ENCODE measurements around the gene ANKRD60.

The ANKRD60 gene

GRCh38 chr20:58194175-58194791 lies 34.2 kb downstream of the ANKRD60 start:
- DNase-seq (ENCODE audit: low read depth) = no peak

GRCh38 chr20:58192567-58192966 lies 35.9 kb downstream of the ANKRD60 start:
- DNase-seq (ENCODE audit: low read depth) = peak; percentile 18

GRCh38 chr20:58192065-58192464 lies 36.4 kb downstream of the ANKRD60 start:
- DNase-seq (ENCODE audit: low read depth) = no peak

- DNase-seq (ENCODE audit: low read depth) = no peak
Observed at GRCh38 chr20:58188527-58188926, 39.9 kb downstream of the ANKRD60 start.

GRCh38 chr20:58184984-58185383 lies 43.5 kb downstream of the ANKRD60 start:
- DNase-seq (ENCODE audit: low read depth) = no peak

GRCh38 chr20:58184063-58184462 lies 44.4 kb downstream of the ANKRD60 start:
- DNase-seq (ENCODE audit: low read depth) = no peak

- no peak for DNase-seq (ENCODE audit: low read depth)
Observed at GRCh38 chr20:58182521-58183140, 45.8 kb downstream of the ANKRD60 start.

- peak; percentile 51 for DNase-seq (ENCODE audit: low read depth)
Observed at GRCh38 chr20:58179432-58180099, 48.9 kb downstream of the ANKRD60 start.

- no peak for DNase-seq (ENCODE audit: low read depth)
Observed at GRCh38 chr20:58179083-58179431, 49.4 kb downstream of the ANKRD60 start.

- no peak for DNase-seq (ENCODE audit: low read depth)
Observed at GRCh38 chr20:58177799-58178198, 50.7 kb downstream of the ANKRD60 start.

GRCh38 chr20:58175836-58176235 lies 52.6 kb downstream of the ANKRD60 start:
- no peak for DNase-seq (ENCODE audit: low read depth)

GRCh38 chr20:58175425-58175824 lies 53.0 kb downstream of the ANKRD60 start:
- DNase-seq (ENCODE audit: low read depth) = no peak

- DNase-seq (ENCODE audit: low read depth) = no peak
Observed at GRCh38 chr20:58174708-58175280, 53.7 kb downstream of the ANKRD60 start.

GRCh38 chr20:58173930-58174707 lies 54.3 kb downstream of the ANKRD60 start:
- DNase-seq (ENCODE audit: low read depth) = no peak

GRCh38 chr20:58173091-58173490 lies 55.4 kb downstream of the ANKRD60 start:
- no peak for DNase-seq (ENCODE audit: low read depth)

GRCh38 chr20:58171796-58172425 lies 56.5 kb downstream of the ANKRD60 start:
- no peak for DNase-seq (ENCODE audit: low read depth)

- no peak for DNase-seq (ENCODE audit: low read depth)
Observed at GRCh38 chr20:58169450-58169849, 59.0 kb downstream of the ANKRD60 start.

- no peak for DNase-seq (ENCODE audit: low read depth)
Observed at GRCh38 chr20:58168843-58169242, 59.6 kb downstream of the ANKRD60 start.

GRCh38 chr20:58167759-58168158 lies 60.7 kb downstream of the ANKRD60 start:
- DNase-seq (ENCODE audit: low read depth) = no peak
